ENCODE results near the gene DBNL.

DNA sequence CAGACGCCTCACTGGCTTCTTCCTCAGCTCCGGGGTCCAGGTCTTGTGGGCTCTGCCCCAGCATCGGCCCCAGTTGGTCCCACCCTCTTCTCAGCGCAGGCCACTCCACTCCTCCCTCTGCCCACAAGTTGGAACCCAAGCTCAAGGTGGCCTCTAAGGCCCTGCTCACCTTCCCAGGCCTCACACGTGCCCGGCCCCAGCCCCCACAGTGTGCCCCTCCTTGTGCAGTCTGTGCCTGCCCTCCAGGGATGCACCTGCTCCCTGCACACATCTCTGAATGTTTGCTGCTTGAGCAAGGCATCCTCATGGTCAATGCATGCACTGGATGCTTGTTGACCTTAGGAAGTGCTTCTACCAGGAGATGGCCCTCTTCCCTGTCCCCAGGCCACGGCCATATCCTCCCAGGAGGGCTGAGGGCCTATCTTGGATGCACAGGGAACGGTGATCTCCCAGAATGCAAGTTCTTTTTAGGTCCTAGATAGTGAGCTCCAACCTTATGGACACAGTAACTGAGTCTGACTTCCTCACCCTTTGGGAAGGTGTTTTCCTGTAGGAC is 51.9 kb downstream of the DBNL start:
- TF ChIP-seq ZFP3 (CRISPR knock-in tag; IDR thresholded peaks at IDR 0.05) (no peak), GLIS3 (CRISPR knock-in tag; IDR thresholded peaks at IDR 0.05) (no peak), ARNTL (CRISPR knock-in tag; IDR thresholded peaks at IDR 0.05; ENCODE audit: borderline replicate concordance, low read depth) (no peak), ZFP30 (CRISPR knock-in tag; IDR thresholded peaks at IDR 0.05) (no peak), POU6F1 (CRISPR knock-in tag; IDR thresholded peaks at IDR 0.05; ENCODE audit: borderline replicate concordance, low read depth) (no peak), BACH2 (CRISPR knock-in tag; IDR thresholded peaks at IDR 0.05; ENCODE audit: borderline replicate concordance) (no peak), ISL1 (CRISPR knock-in tag; IDR thresholded peaks at IDR 0.05) (no peak), PATZ1 (CRISPR knock-in tag; IDR thresholded peaks at IDR 0.05; ENCODE audit: borderline replicate concordance) (no peak), ZNF565 (CRISPR knock-in tag; conservative IDR thresholded peaks at IDR 0.05; ENCODE audit: low read depth) (no peak), ZC3H10 (CRISPR knock-in tag; IDR thresholded peaks at IDR 0.05) (no peak)
- TF ChIP-seq, protein P1, sequence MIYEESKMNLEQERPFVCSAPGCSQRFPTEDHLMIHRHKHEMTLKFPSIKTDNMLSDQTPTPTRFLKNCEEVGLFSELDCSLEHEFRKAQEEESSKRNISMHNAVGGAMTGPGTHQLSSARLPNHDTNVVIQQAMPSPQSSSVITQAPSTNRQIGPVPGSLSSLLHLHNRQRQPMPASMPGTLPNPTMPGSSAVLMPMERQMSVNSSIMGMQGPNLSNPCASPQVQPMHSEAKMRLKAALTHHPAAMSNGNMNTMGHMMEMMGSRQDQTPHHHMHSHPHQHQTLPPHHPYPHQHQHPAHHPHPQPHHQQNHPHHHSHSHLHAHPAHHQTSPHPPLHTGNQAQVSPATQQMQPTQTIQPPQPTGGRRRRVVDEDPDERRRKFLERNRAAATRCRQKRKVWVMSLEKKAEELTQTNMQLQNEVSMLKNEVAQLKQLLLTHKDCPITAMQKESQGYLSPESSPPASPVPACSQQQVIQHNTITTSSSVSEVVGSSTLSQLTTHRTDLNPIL (CRISPR knock-in tag; IDR thresholded peaks at IDR 0.05; ENCODE audit: low read depth), result no peak
